ENCODE measurements around the gene MKNK1. TPM values are rescaled to one million over a fixed set of nuclear protein-coding genes. Genes with fewer than 3 reads are reported as not detected.
A peak's percentile ranks its signal among the peaks of the same experiment; 100 is the strongest.

The MKNK1 gene
- total and polyA plus RNA-seq, 4 donors: 29.4 to 83.5 (median 62.8) TPM

GRCh38 chr1:46521414-46521813, 82.7 kb downstream of the MKNK1 start:
- Histone ChIP-seq H3K4me1 (ENCODE audit: control insufficient read depth in 5 of 5, insufficient read depth in 5 of 5, low read length in 5 of 5) (peaks cover 0 to 27% (median 4%) of the 10 kb centered on the region in 5 donors), H3K27ac (ENCODE audit: low read depth in 1 of 2, low read length in 1 of 2) (no peak overlapping the region), H3K4me3 (no peak overlapping the region), H3K9me3 (ENCODE audit: control insufficient read depth in 4 of 4, insufficient read depth in 3 of 4, low read length in 3 of 4) (no peaks in the 10 kb centered on the region), H3K9ac (ENCODE audit: insufficient read depth in 1 of 2, low read length in 2 of 2) (no peak overlapping the region), H3K27me3 (ENCODE audit: control insufficient read depth in 3 of 3, insufficient read depth in 3 of 3, low read length in 2 of 3) (peaks cover 0 to 11% (median 3%) of the 10 kb centered on the region in 3 donors), H3K36me3 (ENCODE audit: control insufficient read depth in 4 of 4, insufficient read depth in 4 of 4, low read length in 4 of 4) (no peaks in the 10 kb centered on the region)
- ATAC-seq (ENCODE audit: insufficient read depth, low FRiP score) (no peak), DNase-seq (no peak)
- no peak for TF ChIP-seq CTCF (IDR thresholded peaks at IDR 0.05; ENCODE audit: control extremely low read depth, extremely low read depth)
- WGBS, 2 donors: 44 to 58% methylated on average over 2 of the region's 2 CpGs

- H3K4me1 ChIP-seq (ENCODE audit: control insufficient read depth in 5 of 5, insufficient read depth in 5 of 5, low read length in 5 of 5): peaks cover 0 to 27% (median 6%) of the 10 kb centered on the region in 5 donors
- no peak for ATAC-seq (ENCODE audit: insufficient read depth, low FRiP score)
- H3K9ac ChIP-seq (ENCODE audit: insufficient read depth in 1 of 2, low read length in 2 of 2): no peak overlapping the region
- TF ChIP-seq CTCF (IDR thresholded peaks at IDR 0.05; ENCODE audit: control extremely low read depth, extremely low read depth): no peak
- no peaks in the 10 kb centered on the region for H3K9me3 ChIP-seq (ENCODE audit: control insufficient read depth in 4 of 4, insufficient read depth in 3 of 4, low read length in 3 of 4)
- no peak overlapping the region for H3K4me3 ChIP-seq
- H3K27ac ChIP-seq (ENCODE audit: low read depth in 1 of 2, low read length in 1 of 2): peak overlapping the region in 1 of 2 donors; percentile 41
- peaks cover 0 to 6% (median 3%) of the 10 kb centered on the region in 3 donors for H3K27me3 ChIP-seq (ENCODE audit: control insufficient read depth in 3 of 3, insufficient read depth in 3 of 3, low read length in 2 of 3)
- peak; percentile 42 to 71 (median 68) for DNase-seq
- WGBS, 2 donors: 54 to 78% methylated on average over 12 to 15 of the region's 15 CpGs
- no peaks in the 10 kb centered on the region for H3K36me3 ChIP-seq (ENCODE audit: control insufficient read depth in 4 of 4, insufficient read depth in 4 of 4, low read length in 4 of 4)
Observed at GRCh38 chr1:46520063-46520911, 83.8 kb downstream of the MKNK1 start.

- DNase-seq (peak in 1 of 3 donors; percentile 0), ATAC-seq (ENCODE audit: insufficient read depth, low FRiP score) (no peak)
- no peak overlapping the region for H3K27ac ChIP-seq (ENCODE audit: low read depth in 1 of 2, low read length in 1 of 2)
- TF ChIP-seq CTCF (IDR thresholded peaks at IDR 0.05; ENCODE audit: control extremely low read depth, extremely low read depth): no peak
- H3K9me3 ChIP-seq (ENCODE audit: control insufficient read depth in 4 of 4, insufficient read depth in 3 of 4, low read length in 3 of 4): no peaks in the 10 kb centered on the region
- no peak overlapping the region for H3K4me3 ChIP-seq
- peaks cover 0 to 27% (median 6%) of the 10 kb centered on the region in 5 donors for H3K4me1 ChIP-seq (ENCODE audit: control insufficient read depth in 5 of 5, insufficient read depth in 5 of 5, low read length in 5 of 5)
- 63 to 77% methylated on average over 4 of the region's 4 CpGs for WGBS, 2 donors
- peaks cover 0 to 6% (median 5%) of the 10 kb centered on the region in 3 donors for H3K27me3 ChIP-seq (ENCODE audit: control insufficient read depth in 3 of 3, insufficient read depth in 3 of 3, low read length in 2 of 3)
- no peaks in the 10 kb centered on the region for H3K36me3 ChIP-seq (ENCODE audit: control insufficient read depth in 4 of 4, insufficient read depth in 4 of 4, low read length in 4 of 4)
- H3K9ac ChIP-seq (ENCODE audit: insufficient read depth in 1 of 2, low read length in 2 of 2): no peak overlapping the region
Observed at GRCh38 chr1:46519209-46519608, 84.9 kb downstream of the MKNK1 start.
